Right renal pelvis (tissue), 4 donors: ENCODE data around the gene QRFP. TPM values are rescaled to one million over a fixed set of nuclear protein-coding genes. Genes with fewer than 3 reads are reported as not detected.

Source experiments
- DNase-seq, 4 donors: peaks; one replicate each; pipeline ENCODE4 v3.0.0-alpha.2; 2013; ENCODE audit warnings: low read depth in 4 of 4, low spot score in 3 of 4, missing footprints in 1 of 4
- polyA plus RNA-seq, 4 donors: library from polyadenylated mRNA; unstranded; fragments of 120-200 nt; gene quantifications; one replicate each; pipeline ENCODE4 v1.2.1, GENCODE V29; 2013; ENCODE audit not compliant: insufficient read length in 4 of 4

Gene QRFP, protein sequence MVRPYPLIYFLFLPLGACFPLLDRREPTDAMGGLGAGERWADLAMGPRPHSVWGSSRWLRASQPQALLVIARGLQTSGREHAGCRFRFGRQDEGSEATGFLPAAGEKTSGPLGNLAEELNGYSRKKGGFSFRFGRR
- polyA plus RNA-seq = under 1 TPM; 0.27 to 0.38 (median 0.30) TPM

- DNase-seq = no peak
Measured at GRCh38 chr9:130896233-130897014, at the start of gene QRFP. Gene QRFP, minus strand, starts transcription at chr9:130896812. Its CDS starts 2,974 bp downstream, at chr9:130893838.

GRCh38 chr9:130945173-130945572 lies 48.6 kb upstream of the QRFP start:
- DNase-seq = no peak

DNA sequence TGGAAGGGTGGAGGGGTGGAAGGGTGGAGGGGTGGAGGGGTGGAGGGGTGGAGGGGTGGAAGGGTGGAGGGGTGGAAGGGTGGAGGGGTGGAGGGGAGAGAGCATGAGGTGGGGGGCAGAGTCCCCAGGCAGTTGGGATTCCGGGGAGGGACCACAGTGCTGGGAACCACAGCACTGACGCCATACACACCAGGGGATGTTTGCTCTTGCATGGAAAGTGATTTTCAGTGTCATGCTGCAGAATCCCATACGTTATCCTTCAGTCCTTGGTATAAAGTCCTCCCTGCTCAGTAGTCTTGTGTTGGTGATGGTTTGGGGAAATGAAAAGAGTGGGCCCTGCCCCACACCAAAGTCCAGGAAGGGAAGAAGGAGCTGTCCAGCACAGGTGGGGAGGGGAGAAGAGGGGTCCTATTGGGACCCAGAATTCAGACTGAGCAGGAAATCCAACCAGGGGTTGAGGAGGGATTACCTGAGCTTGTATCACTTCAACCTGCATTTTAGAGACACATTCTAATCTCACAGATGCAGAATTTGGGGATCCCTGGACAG lies 48.0 kb upstream of the QRFP start:
- DNase-seq = no peak

GRCh38 chr9:130943777-130944176 lies 47.2 kb upstream of the QRFP start:
- DNase-seq = no peak

GRCh38 chr9:130943221-130943620 lies 46.6 kb upstream of the QRFP start:
- DNase-seq = no peak

GRCh38 chr9:130942679-130943078 lies 46.1 kb upstream of the QRFP start:
- no peak for DNase-seq

DNA sequence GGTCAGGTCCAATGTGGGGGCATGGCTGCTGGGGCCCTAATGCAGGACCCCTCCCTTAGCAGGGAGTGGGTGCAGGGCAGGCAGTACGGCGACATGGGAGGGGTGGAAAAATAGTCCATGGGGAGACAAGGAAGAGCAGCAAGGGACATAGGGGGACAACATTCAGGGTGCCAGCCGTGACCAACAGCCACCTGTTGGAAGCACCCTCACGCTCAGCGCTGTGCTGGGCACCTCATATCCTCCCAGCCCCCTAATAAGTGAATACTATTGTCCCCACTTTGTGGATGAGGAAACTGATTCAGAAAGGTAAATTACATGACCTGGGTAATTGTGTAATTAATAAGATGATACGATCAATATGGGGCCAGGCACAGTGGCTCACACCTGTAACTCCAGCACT lies 45.5 kb upstream of the QRFP start:
- no peak for DNase-seq

DNA sequence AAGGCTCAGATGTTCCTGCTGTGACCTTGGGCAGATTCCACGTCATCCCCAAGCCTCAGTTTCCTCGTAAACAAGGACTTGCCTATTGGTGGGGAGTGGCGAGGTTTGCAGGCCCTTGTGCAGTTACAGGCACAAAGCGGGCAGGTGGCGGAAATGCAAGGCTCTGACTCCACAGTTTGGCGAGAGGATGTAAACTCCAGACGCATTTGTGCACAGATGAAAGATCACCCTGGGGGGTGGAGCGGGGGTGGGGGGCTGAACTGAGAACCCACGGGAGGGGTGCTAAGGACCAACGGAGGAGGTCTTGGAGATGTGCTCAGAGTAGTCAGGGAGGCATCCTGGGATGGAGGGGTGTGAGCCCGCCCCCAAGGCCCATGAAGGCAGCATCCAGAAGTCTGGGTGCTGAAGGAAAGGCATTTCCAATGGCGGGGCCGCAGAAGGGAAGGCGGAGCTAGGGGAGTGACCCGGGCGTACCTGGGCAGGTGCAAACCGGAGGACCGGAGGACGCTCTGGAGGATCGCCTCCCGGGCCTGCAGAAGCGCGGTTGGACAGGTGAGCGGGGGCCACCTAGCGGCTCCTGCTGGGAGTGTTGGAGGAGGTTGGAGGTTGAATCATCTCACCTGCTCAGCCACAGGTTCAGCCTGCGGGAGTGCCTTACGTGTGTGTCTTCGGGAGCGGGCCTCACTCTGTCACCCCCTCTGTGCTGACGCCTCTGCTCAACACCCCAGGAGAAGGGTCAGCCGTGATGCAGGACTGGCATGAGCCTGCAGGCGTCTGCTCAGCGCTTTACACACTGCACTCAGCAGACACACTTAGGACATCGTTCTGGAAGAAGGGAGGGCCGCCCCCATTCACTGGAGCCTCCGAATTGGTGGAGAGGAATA lies 44.3 kb upstream of the QRFP start:
- peak in 1 of 4 donors; percentile 54 for DNase-seq

DNA sequence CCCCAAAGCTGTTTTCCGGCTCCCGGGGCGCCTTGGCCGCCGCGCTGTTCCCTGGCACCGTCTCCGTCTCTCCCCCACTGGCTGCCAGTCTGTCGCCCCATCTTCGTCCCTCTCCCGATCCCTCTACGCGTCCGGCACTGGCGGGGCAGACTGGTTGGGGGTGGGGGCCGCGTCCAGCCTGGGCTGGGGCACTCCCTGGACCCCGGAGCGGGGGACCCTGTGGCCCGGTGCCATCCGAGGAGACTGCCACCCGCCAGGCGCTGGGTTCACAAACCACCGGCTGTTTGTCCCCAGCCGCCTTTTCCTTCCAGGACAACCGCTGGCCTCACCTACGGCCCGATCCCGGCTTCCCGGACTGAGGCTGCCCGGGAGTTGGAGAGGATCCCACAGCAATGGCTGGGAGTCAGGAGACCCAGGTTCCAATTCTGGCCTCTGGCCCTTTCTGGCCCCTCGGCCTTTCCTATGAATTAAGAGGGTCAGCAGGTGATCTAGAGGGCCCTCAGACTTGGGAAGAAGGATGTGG lies 43.5 kb upstream of the QRFP start:
- no peak for DNase-seq

- DNase-seq = no peak
Measured at GRCh38 chr9:130939405-130940026, 42.9 kb upstream of the QRFP start.

- DNase-seq = no peak
Measured at GRCh38 chr9:130938652-130939404, 42.2 kb upstream of the QRFP start, which contains the start of gene FIBCD1. Gene FIBCD1, minus strand, starts transcription at chr9:130939247. Its CDS starts 640 bp downstream, at chr9:130938607.

DNA sequence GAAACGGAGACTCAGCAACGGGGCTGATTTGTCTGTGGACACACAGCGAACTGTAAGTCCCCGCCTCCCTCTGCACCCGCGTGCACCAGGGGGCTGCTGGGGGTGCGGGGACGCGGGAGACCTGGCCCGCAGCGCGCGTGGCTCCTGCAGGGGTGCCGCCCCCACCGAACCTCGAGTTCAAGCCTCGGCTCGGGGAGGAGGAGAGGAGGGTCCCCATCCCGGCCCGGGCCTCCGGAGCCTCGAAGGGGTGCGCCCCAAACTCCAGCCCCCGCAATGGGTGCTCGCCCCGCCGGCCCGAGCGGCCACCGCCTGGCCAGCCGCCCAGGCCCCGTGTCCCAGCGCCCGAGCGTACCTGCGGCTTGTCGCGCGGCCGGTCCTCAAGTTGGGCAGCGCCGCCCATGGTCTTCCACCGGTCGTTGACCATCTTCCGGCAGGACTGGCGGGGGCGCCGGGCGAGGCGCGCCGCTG lies 41.6 kb upstream of the QRFP start:
- no peak for DNase-seq

GRCh38 chr9:130937146-130938076 lies 40.8 kb upstream of the QRFP start:
- no peak for DNase-seq

GRCh38 chr9:130936285-130937117 lies 39.9 kb upstream of the QRFP start:
- DNase-seq = no peak

GRCh38 chr9:130935648-130936271 lies 39.1 kb upstream of the QRFP start:
- no peak for DNase-seq

GRCh38 chr9:130934702-130935647 lies 38.4 kb upstream of the QRFP start:
- no peak for DNase-seq
